ENCODE results near the gene RUBCN.
"Not testable (repeated sequence)": the region's sequence is repeated elsewhere in the genome, so short reads cannot be mapped to it uniquely, and the experiment has no call there.

Gene RUBCN

DNA sequence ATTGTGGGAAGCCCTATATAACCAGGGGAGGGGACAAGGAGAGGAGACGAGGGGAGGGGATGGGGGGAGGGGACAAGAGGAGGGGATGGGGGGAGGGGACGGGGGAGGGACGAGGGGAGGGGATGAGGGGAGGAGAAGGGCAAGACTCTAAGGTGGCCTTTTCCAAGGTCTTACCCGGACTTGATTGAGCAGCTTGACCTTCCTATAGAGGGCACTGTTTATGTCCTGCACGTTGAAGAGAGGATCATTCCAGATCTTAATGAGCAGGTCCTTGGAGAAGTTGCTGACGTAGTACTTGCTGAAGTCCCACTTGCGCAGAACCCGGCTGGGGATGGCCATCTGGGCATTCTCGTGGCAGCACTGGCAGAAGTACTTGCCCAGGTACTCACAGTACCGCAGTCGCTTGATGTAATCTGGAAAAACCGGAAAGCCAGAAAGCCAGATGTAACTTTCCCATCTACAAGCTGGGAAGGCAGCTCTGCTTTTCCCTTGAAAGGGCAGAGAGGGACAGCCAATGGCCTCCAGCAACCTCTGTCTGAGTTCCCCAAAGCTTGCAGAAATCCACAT is 55.7 kb downstream of the RUBCN start:
- no peak for DNase-seq

GRCh38 chr3:197675951-197676350 is 60.8 kb downstream of the RUBCN start:
- no peak for DNase-seq

GRCh38 chr3:197675563-197675860 is 61.2 kb downstream of the RUBCN start:
- no peak for DNase-seq

DNA sequence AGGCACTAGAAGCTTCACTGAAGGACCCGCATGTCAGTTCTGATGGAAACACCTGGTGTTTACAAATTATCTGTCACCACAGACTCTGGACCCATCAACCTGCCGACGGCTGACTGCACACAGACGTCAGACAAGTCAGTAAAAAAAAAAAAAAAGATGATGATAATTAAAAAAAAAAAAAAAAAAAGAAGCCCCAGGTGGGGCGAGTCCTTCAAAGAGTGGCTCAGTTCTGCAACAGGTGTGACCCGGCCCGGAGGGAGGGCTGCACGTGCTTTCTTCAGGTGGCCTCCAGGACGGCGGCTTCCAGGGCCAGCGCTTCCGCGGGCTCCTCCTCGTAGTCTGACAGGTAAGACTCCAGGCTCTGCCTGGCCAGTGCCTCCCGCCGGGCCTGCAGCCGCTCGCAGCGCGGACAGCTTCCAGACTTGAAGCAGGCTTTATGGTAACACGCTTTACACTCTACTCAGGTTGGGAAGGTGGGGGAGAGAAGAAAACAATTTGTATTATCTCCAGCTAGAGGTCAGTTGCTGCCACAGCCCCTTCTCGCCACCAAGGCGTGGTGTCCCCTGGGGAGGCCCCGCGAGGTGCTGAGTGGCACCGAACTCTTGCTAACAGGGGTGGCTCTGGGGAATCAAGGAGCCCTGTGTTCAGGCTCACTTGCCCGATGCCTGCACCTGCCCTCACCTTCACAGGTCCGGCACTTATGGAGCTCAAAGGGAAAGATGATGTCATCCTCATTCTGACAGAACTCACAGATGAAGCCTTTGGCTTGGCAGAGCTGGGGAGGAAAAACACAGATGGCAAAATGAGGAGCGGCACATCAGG is 61.8 kb downstream of the RUBCN start:
- no peak for DNase-seq

DNA sequence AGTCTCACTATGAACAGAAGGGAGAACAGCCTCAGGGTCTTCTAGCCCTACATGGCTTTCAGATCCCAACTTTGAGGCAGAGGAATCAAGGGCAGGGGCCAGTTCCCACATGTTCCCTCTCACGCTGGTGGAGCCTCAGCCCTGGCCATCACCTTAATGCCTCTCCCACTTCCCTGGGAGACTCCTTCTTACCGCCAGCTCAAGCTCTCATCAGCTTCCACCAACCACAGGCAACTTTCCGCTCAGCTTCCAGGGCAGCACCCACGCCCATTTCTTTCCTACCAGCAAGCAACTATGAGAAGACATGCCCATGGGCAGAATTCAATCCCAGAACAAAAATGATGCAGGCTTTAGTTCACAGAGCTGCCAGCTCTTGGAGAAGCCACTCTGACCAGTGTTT is 63.5 kb downstream of the RUBCN start:
- DNase-seq, result no peak

- DNase-seq, result no peak
Observed at GRCh38 chr3:197670361-197670760, 66.3 kb downstream of the RUBCN start.

GRCh38 chr3:197667968-197668367 is 68.7 kb downstream of the RUBCN start:
- DNase-seq, result no peak

GRCh38 chr3:197667293-197667692 is 69.4 kb downstream of the RUBCN start:
- not testable (repeated sequence) for DNase-seq

DNA sequence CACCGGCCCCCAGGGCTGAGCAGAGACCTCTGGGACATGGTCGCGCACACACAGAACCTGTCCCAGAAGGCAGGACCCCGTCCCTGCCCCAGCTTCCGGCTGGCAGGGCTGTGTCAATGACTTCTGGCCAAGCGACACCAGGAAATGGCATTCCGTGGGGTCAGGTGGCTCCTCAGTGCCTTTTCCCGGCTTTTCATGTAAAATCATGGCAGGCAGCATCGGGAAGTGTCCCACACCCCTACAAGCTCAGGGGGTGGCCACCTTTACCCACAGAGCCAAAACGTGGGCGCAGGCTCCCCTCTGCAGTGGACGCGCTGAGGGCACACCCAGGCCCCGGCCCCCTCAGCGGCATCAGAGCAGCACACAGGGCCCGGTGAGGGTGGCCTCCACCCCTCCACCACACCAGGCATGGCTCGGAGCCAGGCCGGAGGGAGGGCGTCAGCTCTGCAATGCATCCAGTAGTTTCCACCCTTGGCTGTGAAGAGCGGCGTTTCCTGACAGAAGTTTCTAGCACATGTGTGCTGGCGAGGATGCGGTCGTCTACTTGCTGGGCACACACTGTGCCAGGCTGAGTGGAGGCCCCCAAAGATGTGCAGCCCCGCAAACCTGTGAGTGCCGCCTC is 70.4 kb downstream of the RUBCN start:
- DNase-seq, result not testable (repeated sequence)

- DNase-seq, result not testable (repeated sequence)
Observed at GRCh38 chr3:197665549-197665948, 71.2 kb downstream of the RUBCN start.

GRCh38 chr3:197665142-197665491 is 71.6 kb downstream of the RUBCN start:
- not testable (repeated sequence) for DNase-seq

DNA sequence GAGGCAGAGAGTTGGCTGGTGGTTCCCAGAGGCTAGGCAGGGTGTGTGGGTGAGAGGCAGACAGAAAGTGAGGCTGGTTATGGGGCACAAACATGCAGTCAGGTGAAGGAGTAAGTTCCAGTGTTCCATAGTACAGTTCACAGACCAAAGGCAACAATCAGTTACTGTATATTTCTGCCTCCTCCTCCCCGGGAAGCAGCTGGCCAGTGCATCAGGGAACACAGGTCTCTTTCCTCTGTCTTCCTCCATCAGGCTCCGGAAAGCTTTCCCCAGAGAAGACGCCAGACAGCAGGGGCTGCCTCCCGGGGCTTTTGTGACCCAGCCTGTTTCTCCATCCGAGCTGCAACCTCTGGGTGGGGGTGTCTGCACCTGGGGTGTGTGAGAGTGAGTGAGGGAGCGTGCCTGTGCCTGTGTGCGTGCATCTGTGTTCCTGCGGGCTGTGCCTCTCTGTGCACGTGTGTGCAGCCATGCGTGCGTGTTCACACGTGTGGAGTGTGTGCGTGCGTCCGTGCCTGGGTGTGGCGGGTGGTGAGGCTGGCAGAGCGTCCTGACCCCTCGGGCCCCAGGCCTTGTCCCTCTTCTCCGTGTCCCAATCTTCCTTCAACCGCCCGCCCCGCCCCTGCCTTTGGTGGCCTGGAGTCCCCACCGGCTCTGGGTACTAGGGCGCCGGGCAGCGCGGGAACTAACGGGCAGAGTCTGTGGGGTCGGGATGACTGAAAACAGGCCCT is 72.1 kb downstream of the RUBCN start:
- not testable (repeated sequence) for DNase-seq

DNA sequence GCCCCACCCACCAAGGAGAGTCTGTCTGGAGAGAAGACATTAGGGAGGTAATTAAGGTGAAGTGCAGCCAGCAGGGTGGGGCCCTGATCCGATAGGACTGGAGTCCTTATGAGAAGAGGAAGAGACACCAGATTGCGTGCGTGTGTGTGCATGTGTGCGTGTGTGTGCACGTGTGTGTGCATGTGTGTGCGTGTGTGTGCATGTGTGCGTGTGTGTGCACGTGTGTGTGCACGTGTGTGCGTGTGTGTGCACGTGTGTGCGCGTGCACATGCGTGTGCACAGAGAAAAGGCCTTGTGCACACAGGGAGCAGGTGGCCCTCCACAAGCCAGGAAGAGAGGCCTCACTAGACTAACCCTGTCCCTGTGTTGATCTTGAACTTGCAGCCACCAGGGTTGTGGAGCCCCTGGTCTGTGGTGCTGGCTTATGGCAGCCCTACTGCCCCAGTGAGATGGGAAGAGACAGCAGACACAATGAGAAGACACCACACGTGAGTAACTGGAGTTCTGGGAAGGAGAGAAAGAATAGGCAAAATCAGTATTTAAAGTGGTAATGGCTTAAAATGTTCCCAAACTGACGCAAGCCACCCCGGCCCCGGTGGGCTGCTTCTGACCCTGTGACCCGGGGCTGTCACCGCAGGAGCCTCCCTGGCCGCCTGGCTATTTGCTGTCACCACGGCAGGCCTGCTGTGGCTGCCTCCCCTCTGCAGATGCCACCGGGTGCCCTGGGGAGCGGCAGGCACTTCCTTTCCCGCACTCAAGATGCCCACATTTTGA is 73.2 kb downstream of the RUBCN start:
- DNase-seq, result not testable (repeated sequence)

- DNase-seq, result not testable (repeated sequence)
Observed at GRCh38 chr3:197662352-197662751, 74.4 kb downstream of the RUBCN start.

DNA sequence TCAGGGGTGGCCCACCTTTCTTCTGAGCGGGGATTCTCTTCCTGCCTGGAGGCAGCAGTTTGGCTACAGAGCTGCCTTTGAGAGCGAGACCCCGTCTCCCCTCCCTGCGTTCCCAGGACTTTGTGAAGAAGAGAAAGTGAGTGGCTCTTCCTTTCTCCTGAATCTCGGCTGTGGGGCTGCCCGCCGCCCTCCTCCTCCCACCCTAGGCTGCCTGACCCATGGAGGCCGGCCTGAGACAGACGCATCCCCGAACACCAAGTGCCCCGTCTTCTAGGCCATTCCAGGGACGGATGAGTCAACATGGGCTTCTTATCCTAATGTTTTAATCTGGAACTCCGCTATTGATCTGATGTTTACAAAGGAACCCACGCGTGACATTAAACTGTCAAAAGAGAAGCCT is 74.8 kb downstream of the RUBCN start:
- not testable (repeated sequence) for DNase-seq

DNA sequence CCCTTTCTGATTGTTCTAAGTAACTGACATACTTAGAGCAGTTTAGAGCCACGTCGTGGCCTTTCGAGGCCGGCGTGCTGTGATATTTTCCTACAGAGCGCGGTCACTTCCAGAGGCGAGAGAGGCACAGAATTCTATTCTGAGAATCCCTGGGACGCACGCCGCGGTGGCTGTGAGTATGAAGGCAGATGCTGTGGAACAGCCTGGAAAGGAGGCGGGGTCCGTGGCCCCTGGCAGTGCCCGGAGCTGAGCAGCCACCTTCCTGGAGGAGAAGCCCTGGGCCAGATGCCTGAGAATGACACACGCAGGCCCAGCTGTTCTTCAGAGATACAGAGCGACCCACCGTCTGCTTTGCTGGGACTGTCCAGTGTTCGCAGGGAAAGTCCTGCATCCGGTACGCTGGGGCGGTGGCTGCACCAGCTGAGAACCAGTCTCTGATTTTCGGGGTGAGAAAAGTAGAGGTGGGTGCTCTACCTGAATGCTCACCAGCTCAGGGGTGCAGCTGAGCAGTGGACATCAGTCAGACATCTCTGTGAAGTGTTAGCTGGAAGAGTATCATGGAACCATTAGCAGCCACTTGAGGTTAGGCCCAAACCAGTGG is 75.4 kb downstream of the RUBCN start:
- DNase-seq, result not testable (repeated sequence)

DNA sequence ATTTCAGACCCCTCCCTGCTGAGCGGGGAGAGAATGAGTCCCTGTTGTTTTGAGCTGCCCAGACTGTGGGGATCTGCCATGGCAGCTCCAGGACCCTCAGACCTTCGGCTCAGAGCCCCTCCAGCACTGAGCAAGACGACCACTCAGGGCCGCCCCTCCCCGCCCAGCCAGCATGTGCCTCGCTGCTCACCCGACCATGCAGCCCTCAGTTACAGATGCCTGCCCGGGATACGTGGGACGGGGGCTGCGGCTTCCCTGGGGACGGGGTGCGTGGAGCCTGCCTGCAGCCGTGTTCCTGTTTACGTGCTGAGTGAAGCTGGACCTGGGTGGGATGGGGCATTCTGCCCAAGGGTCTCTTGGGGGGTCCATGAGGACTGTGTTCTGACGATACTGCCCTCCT is 77.0 kb downstream of the RUBCN start:
- DNase-seq, result not testable (repeated sequence)

DNA sequence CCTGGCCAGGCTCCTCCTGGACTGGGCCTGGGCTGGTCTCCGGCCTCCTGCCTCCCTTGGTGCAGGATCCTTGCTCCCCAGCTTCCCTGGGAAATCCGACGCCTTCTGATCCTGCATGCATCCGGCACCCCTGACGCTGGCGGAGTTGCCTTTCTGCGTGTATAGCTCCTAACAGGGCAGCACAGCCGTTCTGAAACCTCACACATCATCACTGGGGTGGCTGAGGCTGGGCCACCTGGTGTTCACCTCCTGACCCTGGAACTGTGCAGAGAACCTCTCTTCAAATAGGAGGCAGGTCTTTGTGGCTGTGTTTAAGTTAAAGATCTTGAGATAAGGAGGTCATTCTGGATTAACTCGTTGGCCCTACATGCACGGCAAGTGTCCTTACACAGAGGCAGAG is 77.6 kb downstream of the RUBCN start:
- DNase-seq, result not testable (repeated sequence)

DNA sequence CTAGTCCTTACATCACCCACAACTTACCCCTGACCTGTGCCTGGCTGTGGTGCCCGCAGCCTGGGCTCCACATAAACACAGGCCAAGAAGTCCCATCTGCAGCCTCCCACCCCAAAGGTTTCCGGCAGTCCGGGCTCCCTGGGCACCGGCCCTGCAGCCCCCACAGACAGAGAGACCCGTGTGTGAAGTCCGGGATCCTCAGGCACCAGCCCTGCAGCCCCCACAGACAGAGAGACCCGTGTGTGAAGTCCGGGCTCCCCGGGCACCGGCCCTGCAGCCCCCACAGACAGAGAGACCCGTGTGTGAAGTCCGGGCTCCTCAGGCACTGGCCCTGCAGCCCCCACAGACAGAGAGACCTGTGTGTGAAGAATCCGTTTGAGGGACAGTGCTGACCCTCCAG is 78.0 kb downstream of the RUBCN start:
- not testable (repeated sequence) for DNase-seq

GRCh38 chr3:197657541-197658292 is 79.0 kb downstream of the RUBCN start:
- not testable (repeated sequence) for DNase-seq

- DNase-seq, result not testable (repeated sequence)
Observed at GRCh38 chr3:197656960-197657359, 79.7 kb downstream of the RUBCN start.

- not testable (repeated sequence) for DNase-seq
Observed at GRCh38 chr3:197656129-197656528, 80.6 kb downstream of the RUBCN start.
